HG03045 (cell line): ENCODE data around the gene KCNJ4.
"Not testable (repeated sequence)": the region's sequence is repeated elsewhere in the genome, so short reads cannot be mapped to it uniquely, and the experiment has no call there.

Experiments
- ATAC-seq: cut with Tn5 transposase; IDR thresholded peaks from one replicate; pipeline ENCODE4 v1.9.1; 2021; ENCODE audit warnings: mild to moderate bottlenecking, moderate library complexity; ENCODE audit not compliant: unreplicated experiment

Gene KCNJ4

GRCh38 chr22:38394929-38395624, 59.9 kb downstream of the KCNJ4 start:
- not testable (repeated sequence) for ATAC-seq

- ATAC-seq: not testable (repeated sequence)
Observed at GRCh38 chr22:38389428-38389818, 65.6 kb downstream of the KCNJ4 start.

GRCh38 chr22:38388506-38389427, 66.2 kb downstream of the KCNJ4 start:
- ATAC-seq: not testable (repeated sequence)

- not testable (repeated sequence) for ATAC-seq
Observed at GRCh38 chr22:38386918-38387317, 68.1 kb downstream of the KCNJ4 start.

- ATAC-seq: no peak
Observed at GRCh38 chr22:38383417-38383816, 71.6 kb downstream of the KCNJ4 start.

GRCh38 chr22:38381371-38381770, 73.6 kb downstream of the KCNJ4 start:
- ATAC-seq: not testable (repeated sequence)
